Endodermal cell (in vitro differentiated cells): ENCODE measurements around the gene PARD3B. TPM values are rescaled to one million over a fixed set of nuclear protein-coding genes. Genes with fewer than 3 reads are reported as not detected.
A peak's percentile ranks its signal among the peaks of the same experiment; 100 is the strongest.

Experiments
- DNase-seq: peaks from one replicate; pipeline ENCODE4 v3.0.0-alpha.2; 2017
- H3K27ac ChIP-seq: 2 replicates; pipeline ENCODE4 v1.5.1; 2013; ENCODE audit warnings: mild to moderate bottlenecking, low read depth, low read length, moderate library complexity
- H3K27me3 ChIP-seq: 2 replicates; pipeline ENCODE4 v1.6.1; 2013; ENCODE audit warnings: mild to moderate bottlenecking, low read length, moderate library complexity; ENCODE audit not compliant: insufficient read depth, control insufficient read depth, poor library complexity, severe bottlenecking
- H3K36me3 ChIP-seq: 2 replicates; pipeline ENCODE4 v1.7.0; 2013; ENCODE audit warnings: mild to moderate bottlenecking, low read length, moderate library complexity; ENCODE audit not compliant: control insufficient read depth, insufficient read depth
- H3K4me1 ChIP-seq: one replicate; pipeline ENCODE4 v1.7.0; 2013; ENCODE audit warnings: low read length; ENCODE audit not compliant: control insufficient read depth, insufficient read depth
- H3K4me3 ChIP-seq: 2 replicates; pipeline ENCODE4 v1.5.1; 2013; ENCODE audit warnings: mild to moderate bottlenecking, low read length, moderate library complexity
- H3K9ac ChIP-seq: 2 replicates; pipeline ENCODE4 v1.6.1; 2013; ENCODE audit warnings: mild to moderate bottlenecking, low read length, moderate library complexity; ENCODE audit not compliant: poor library complexity, severe bottlenecking; ENCODE audit errors: extremely low read depth
- H3K9me3 ChIP-seq: 2 replicates; pipeline ENCODE4 v1.6.1; 2013; ENCODE audit warnings: mild to moderate bottlenecking, low read length, moderate library complexity; ENCODE audit not compliant: control insufficient read depth
- H3K27ac Mint-ChIP-seq: 2 replicates; pipeline ENCODE4 v1.8.0; 2020; ENCODE audit warnings: mixed read lengths
- H3K27me3 Mint-ChIP-seq: 2 replicates; pipeline ENCODE4 v1.8.0; 2021; ENCODE audit warnings: mild to moderate bottlenecking, mixed read lengths; ENCODE audit not compliant: insufficient read depth
- H3K36me3 Mint-ChIP-seq: 2 replicates; pipeline ENCODE4 v1.8.0; 2020; ENCODE audit warnings: low read depth, mixed read lengths
- H3K4me1 Mint-ChIP-seq: 2 replicates; pipeline ENCODE4 v1.8.0; 2020; ENCODE audit warnings: mixed read lengths
- H3K4me3 Mint-ChIP-seq: 2 replicates; pipeline ENCODE4 v1.8.0; 2020; ENCODE audit warnings: mild to moderate bottlenecking, moderate library complexity, mixed read lengths
- H3K9me3 Mint-ChIP-seq: 2 replicates; pipeline ENCODE4 v1.8.0; 2020; ENCODE audit warnings: mild to moderate bottlenecking, mixed read lengths
- WGBS, 2 experiments: methylation state at CpG; one replicate each; pipeline versions ENCODE4 v1.1.5 to v1.1.7; 2013; ENCODE audit warnings: missing lambda C conversion rate in 2 of 2, mixed read lengths in 1 of 2; ENCODE audit not compliant: insufficient coverage in 1 of 2, insufficient read length in 1 of 2; 5-methylcytosine and 5-hydroxymethylcytosine counted together
- total RNA-seq, 2 donors: library from RNA; stranded (reverse); fragmentation: NEBNext Ultra II Directional in 1 of 2; extraction: Animal tissue kit (Norgen Biotek cat#: 25700) in 1 of 2; gene quantifications; 2 replicates in 1 of 2; 3 replicates in 1 of 2; pipeline ENCODE4 v1.2.1, GENCODE V29; 2021
- TF ChIP-seq, protein P1 (sequence below): fragments of 200-600 bp; sonication (generic); conservative IDR thresholded peaks from 2 replicates; pipeline ENCODE4 v1.5.0; 2021; ENCODE audit warnings: antibody characterized with exemption, mild to moderate bottlenecking

The PARD3B gene
- total RNA-seq, 2 donors from 2014 or later: 2.5 to 5.6 TPM

DNA sequence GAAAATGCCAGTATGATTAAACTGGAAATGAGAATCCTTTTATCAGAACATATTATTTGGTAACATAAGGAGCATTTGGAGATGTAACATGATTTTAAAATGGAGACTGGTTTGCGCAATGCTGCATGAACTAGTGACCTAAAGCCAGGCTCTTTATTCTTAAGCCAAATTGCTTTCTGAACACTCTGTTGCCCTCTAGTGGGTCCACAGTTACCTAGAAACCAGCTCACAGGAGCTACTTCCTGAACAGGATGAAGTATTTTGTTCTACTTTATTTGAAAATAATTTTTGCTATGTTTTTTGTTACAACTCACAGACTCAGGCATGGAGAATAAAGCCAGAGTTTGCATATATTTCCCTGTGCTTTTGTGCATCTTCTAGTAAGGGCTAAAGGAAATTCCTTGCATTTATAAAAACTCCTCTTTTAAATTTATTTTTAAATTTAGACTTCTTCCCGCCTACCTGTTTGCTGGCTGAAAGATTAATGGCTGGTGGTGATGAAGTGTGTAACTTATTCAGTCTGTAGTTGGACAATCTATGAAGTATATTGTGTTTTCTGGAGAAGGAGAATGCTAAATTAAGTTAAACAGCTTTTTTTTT is 146.7 kb downstream of the PARD3B start:
- no peak overlapping the region for H3K27ac ChIP-seq
- H3K9me3 ChIP-seq: no peaks in the 10 kb centered on the region
- Mint-ChIP-seq H3K27ac (no peak overlapping the region), H3K36me3 (no peaks in the 10 kb centered on the region), H3K9me3 (no peaks in the 10 kb centered on the region), H3K4me1 (no peaks in the 10 kb centered on the region), H3K4me3 (no peak overlapping the region), H3K27me3 (no peaks in the 10 kb centered on the region)
- peak; percentile 76 for DNase-seq
- no peak overlapping the region for H3K4me3 ChIP-seq
- H3K36me3 ChIP-seq: no peaks in the 10 kb centered on the region
- no peaks in the 10 kb centered on the region for H3K27me3 ChIP-seq
- H3K4me1 ChIP-seq: no peaks in the 10 kb centered on the region
- no peak overlapping the region for H3K9ac ChIP-seq
- WGBS, 2 experiments: 85 to 95% methylated on average over 2 of the region's 2 CpGs
- TF ChIP-seq, protein P1, sequence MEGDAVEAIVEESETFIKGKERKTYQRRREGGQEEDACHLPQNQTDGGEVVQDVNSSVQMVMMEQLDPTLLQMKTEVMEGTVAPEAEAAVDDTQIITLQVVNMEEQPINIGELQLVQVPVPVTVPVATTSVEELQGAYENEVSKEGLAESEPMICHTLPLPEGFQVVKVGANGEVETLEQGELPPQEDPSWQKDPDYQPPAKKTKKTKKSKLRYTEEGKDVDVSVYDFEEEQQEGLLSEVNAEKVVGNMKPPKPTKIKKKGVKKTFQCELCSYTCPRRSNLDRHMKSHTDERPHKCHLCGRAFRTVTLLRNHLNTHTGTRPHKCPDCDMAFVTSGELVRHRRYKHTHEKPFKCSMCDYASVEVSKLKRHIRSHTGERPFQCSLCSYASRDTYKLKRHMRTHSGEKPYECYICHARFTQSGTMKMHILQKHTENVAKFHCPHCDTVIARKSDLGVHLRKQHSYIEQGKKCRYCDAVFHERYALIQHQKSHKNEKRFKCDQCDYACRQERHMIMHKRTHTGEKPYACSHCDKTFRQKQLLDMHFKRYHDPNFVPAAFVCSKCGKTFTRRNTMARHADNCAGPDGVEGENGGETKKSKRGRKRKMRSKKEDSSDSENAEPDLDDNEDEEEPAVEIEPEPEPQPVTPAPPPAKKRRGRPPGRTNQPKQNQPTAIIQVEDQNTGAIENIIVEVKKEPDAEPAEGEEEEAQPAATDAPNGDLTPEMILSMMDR: peak; percentile 93

GRCh38 chr2:204692790-204693189 is 147.5 kb downstream of the PARD3B start:
- no peaks in the 10 kb centered on the region for H3K9me3 Mint-ChIP-seq
- no peaks in the 10 kb centered on the region for H3K27me3 ChIP-seq
- no peak overlapping the region for H3K27ac ChIP-seq
- no peaks in the 10 kb centered on the region for H3K36me3 Mint-ChIP-seq
- H3K9ac ChIP-seq: no peak overlapping the region
- no peak overlapping the region for H3K4me3 Mint-ChIP-seq
- WGBS, 2 experiments: 93 to 95% methylated on average over 2 of the region's 2 CpGs
- no peaks in the 10 kb centered on the region for H3K27me3 Mint-ChIP-seq
- TF ChIP-seq, protein P1: no peak
- H3K4me1 Mint-ChIP-seq: no peaks in the 10 kb centered on the region
- no peaks in the 10 kb centered on the region for H3K9me3 ChIP-seq
- H3K4me1 ChIP-seq: no peaks in the 10 kb centered on the region
- H3K36me3 ChIP-seq: no peaks in the 10 kb centered on the region
- no peak overlapping the region for H3K27ac Mint-ChIP-seq
- DNase-seq: no peak
- no peak overlapping the region for H3K4me3 ChIP-seq

DNA sequence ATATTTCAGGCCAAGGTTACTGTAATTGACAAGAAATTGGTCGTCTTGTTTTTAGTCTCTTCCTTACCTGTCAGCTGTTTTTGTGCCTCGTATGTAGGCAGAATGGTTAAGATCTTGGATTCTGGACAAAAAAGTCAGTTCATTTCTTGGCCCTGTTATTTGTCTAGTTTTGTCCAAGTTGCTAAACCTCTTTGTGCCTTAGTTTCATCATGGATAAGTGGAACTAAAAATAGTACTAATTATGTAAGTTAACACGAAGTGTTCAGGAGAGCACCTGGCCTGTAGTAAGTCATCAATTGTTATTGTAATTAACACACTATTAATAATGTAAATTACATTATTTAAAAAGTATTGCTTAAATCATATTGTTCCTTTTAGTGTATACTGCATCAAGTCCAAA is 148.0 kb downstream of the PARD3B start:
- no peaks in the 10 kb centered on the region for H3K9me3 ChIP-seq
- no peaks in the 10 kb centered on the region for H3K4me1 Mint-ChIP-seq
- DNase-seq: no peak
- TF ChIP-seq, protein P1: no peak
- H3K27me3 ChIP-seq: no peaks in the 10 kb centered on the region
- no peak overlapping the region for H3K27ac Mint-ChIP-seq
- WGBS, 2 experiments: 84% methylated on average over 3 of the region's 3 CpGs; no CpG with 5 or more reads in 1 of the 2 experiments
- H3K4me3 ChIP-seq: no peak overlapping the region
- H3K36me3 Mint-ChIP-seq: no peaks in the 10 kb centered on the region
- H3K9ac ChIP-seq: no peak overlapping the region
- no peaks in the 10 kb centered on the region for H3K4me1 ChIP-seq
- no peaks in the 10 kb centered on the region for H3K36me3 ChIP-seq
- H3K4me3 Mint-ChIP-seq: no peak overlapping the region
- no peaks in the 10 kb centered on the region for H3K27me3 Mint-ChIP-seq
- H3K27ac ChIP-seq: no peak overlapping the region
- no peaks in the 10 kb centered on the region for H3K9me3 Mint-ChIP-seq
